ENCODE data around the gene LYVE1.

Gene LYVE1

DNA sequence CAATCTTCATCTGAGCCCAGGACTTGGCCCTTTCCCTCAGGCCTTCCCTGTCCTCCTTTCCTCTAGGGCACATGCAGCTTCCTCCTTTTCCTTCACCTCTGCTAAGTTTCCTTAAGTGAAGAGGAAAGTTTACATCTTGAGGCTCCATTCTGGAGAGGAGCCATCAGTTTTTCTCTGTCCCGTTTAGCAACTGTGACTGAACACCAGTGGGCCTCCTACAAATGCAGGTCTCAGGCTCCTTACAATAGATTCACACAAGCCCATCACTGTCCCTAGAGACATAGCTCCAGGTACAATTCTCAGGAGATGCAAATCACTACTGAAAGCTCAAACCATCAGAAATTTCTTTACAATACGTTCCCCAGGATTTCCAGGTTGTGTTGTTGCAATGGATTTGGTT, 23.3 kb upstream of the LYVE1 start:
- no peak for DNase-seq

- no peak for DNase-seq
Measured at GRCh38 chr11:10590218-10590915, 21.9 kb upstream of the LYVE1 start.

DNA sequence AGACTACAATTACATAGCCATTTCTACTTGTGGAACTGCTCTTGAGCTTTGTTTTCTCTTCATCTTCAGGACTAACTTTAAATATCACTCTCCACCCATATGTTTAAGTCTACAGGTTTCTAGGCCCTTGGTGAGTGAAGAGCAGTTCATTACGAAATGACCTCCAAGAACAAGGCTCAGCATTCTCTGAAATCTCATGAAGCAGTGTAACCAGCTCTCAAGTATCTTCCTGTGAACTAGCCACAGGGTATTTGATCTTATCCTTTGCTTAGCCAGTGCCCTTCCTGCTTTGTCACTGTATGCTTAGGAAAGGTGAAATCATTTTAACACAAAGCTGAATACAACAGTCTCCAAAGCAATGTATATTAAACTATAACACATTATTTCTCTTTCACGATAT, 20.4 kb upstream of the LYVE1 start:
- no peak for DNase-seq

DNA sequence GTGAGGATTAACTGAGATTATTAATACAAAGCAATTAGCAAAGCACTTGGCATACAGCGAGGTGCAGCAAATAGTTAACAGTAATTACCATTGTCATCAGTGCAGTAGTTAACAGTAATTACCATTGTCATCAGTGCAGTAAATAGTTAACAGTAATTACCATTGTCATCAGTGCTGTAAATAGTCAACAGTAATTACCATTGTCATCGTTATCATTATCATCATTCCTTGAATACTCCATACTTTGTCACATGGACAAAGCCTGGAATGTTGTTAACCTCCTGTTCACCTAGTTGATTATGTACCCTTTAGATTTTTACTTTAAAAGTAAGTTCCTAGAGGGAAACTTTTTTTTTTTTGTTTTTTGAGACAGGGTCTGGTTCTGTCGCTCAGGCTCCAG, 19.5 kb upstream of the LYVE1 start:
- no peak for DNase-seq

- DNase-seq: no peak
Measured at GRCh38 chr11:10587388-10587787, 18.9 kb upstream of the LYVE1 start.

- DNase-seq: no peak
Measured at GRCh38 chr11:10584071-10584501, 15.6 kb upstream of the LYVE1 start.

DNA sequence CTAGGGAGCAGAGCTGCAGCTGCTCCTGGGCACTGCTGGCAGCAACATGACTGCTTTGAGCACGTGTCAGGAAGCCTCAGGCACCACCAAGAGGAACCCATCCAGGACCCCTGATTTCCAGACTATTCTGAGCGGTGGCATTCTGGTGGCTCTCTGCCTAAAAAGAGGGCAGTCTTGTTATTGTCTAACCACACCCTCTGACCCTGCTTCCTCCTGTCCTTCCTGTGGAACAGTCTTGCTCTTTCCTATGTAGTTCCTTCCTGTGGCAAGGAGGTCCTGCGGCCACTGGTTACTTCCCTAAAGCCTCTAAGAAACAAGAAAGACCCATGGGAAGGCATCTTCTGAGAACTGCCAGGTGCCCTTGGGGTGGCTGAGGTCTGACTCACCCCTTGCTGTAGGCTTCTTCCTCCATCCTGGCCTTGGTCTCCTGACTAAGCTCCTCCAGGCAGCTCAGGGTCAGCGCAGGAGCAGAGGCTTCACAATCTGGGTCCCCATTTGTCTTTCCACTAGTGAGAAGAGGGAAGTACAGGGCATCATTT, 13.1 kb upstream of the LYVE1 start:
- DNase-seq: no peak

- DNase-seq: no peak
Measured at GRCh38 chr11:10580623-10581022, 12.2 kb upstream of the LYVE1 start.

DNA sequence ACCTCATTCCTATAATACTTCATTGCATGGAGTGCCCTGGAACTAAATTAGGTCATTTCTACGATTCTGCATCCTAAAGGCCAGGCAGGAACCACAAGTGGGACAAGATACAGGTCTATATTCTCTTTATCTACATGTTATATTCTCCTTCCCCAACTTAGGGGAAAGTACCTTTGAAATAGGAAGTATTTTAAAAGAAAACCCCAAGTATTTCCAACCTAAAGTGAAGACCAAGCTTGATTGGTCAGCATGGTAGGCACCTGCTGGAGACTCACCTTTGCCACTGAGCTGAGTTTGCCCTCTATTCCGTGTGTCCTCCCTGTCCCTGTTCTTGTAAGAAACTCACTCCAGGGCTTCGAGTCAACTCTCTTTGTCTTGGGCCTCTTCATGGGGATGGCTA, 11.2 kb upstream of the LYVE1 start:
- DNase-seq: no peak

DNA sequence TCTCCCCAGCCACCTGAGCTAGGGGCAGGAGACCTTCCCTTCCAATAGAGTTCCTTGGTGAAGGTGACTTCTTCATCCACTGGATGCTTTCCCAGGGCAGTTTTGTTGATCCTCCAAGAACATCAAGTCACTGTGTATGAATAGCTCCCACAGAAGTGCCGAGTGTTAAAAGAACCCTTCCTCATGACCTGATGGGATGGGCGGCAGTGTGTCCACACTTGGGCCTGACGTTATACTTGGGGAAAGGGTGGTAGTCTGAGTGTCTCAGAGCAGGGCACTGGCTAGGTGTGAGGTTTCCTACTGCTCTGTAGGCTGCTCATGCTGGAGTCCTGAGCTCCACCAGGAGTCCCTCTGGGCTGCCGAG, 7.6 kb upstream of the LYVE1 start:
- DNase-seq: no peak

GRCh38 chr11:10575346-10576034, 7.0 kb upstream of the LYVE1 start:
- DNase-seq: no peak

DNA sequence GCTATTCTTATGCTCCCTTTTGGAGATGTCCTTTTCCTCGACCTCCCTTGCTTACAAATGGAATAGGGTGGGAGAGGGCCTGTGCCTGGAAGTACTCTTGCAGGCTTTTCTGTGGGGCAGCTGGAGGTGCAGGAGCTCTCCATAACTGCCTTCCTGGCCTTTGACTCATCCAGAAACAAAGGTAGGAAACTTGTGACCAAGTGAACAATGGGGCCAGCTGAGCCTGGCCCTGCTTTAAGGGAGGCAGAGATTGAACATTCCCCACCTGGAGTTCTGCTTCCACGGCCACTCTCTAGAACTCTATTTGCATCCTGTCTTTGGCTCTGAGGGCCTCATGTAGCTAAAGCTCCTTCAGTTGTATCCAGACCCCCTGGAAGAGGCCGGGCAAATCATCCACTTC, 5.1 kb upstream of the LYVE1 start:
- DNase-seq: no peak

- DNase-seq: no peak
Measured at GRCh38 chr11:10573028-10573427, 4.6 kb upstream of the LYVE1 start.

DNA sequence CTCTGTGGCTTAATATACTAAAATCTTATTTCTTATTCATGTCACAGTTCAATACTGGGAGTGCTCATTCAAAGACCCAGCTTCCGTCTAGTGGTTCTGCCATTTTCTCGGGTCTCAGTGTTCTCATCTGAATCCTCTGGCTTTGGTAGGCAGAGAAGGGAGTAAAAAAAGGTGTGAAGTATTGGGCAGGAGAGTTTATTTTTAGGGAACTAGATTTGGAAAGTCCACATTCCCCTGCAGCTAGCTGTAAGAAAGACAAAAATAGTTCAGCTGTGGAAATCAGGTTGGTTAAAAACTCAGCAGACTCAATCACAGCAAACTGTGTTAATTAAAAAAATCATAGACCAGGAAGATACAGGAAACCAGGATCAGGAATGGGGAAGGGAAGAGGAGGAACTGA, 4.1 kb upstream of the LYVE1 start:
- no peak for DNase-seq

DNA sequence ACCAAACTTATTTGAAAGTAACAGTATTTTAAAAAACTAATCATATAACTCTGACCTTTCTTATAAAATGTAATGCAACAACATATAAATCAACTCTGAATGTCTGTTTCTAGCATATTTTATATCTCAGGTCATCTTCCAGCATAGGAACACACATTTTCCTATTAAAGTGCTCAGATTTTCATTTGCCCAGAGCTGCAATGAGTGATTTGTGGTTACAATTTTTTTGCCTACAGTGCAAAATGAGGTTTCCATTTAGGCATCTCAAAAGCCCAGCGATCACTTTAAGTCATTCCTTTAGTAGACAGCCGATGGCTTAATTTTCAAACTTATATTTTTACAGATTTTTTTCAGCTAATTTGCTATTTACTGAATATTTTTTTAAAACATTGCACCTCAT, 1.0 kb downstream of the LYVE1 start:
- no peak for DNase-seq

GRCh38 chr11:10566257-10566957, 2.1 kb downstream of the LYVE1 start:
- DNase-seq: no peak

GRCh38 chr11:10565493-10565892, 3.0 kb downstream of the LYVE1 start:
- no peak for DNase-seq

DNA sequence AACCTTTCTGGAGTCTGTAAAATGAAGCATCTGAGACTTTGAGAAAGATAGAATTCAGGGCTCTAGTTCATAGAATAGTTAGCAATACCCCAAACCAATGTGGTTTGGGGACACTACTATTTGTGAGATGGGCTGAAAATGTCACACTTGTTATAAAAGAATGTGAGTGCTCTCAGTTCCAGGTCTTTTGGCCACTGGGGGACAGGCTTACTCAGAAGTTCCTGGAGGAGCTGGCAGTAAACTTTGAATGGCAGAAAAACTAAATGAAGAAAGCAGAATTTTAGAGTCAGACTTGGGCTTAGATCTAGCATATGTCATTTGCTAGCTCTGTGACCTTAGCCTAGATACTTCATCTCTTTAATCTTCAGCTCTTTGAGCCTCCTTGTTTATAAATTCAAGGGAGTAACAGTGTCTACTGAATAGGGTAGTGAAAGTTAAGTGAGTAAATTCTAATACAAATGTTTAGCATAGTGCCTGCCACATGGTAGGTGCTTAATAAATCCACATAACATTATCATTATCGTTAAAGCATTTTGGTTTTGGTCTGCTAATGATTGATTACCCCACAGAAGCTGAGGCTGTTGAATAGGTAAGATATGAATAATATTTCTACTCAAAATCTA, 3.7 kb downstream of the LYVE1 start:
- no peak for DNase-seq

- no peak for DNase-seq
Measured at GRCh38 chr11:10564030-10564429, 4.4 kb downstream of the LYVE1 start.

DNA sequence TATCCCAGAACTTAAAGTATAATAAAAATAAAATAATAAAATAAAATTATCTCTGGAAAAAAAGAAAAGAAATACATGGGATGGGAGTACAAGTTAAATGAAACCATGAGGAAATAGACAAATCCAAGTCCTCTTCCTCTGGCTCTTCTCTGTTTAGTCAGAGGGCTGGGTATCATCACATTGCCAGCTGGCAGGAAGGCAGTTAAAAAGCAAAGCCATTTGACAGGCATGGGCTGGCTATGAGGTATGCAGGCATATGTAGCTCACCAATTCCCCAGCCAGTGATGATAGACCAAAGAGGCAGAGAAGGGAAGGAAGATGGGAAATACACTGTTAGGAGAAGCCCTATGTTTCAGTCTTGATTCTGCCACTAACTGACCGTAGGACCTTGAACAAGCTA, 6.5 kb downstream of the LYVE1 start:
- DNase-seq: no peak

GRCh38 chr11:10561043-10561818, 7.2 kb downstream of the LYVE1 start:
- no peak for DNase-seq

DNA sequence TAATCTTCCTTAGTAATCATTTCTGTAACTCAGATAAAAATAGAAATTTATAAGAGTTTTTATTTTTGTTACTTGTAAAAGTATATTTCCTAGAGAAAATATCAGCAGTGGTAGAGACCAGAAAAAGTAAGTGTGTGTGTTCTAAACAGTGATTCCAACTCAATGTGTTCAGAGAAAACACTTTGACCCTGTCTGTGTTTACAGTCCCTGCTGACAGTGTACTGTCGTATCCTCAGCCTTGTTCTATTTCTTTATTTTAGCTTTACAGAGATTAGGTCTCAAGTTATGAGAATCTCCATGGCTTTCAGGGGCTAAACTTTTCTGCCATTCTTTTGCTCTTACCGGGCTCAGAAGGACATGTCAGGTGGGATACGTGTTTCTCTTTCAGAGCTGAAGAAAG, 10.2 kb downstream of the LYVE1 start:
- DNase-seq: no peak

DNA sequence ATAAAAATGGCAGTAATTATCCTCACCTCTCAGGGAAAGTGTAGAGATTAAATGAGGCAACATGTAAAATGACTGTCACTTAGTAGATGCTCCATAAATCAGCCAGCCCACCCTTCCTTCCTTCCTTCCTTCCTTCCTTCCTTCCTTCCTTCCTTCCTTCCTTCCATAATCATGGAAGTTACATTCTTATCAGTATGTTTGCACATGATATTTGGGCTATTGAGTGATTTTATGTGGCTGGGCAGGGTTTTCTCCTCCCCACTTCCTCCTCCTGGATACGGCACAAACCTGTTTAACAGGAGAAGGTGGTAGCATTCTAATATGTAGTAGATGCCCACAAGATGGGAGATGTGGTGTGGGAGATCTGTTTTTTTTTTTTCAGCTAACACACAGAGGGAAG, 11.9 kb downstream of the LYVE1 start:
- no peak for DNase-seq
